Placental pericyte (primary cell): ENCODE results near the gene OR5B2. TPM values are rescaled to one million over a fixed set of nuclear protein-coding genes. Genes with fewer than 3 reads are reported as not detected.

Source experiments
- total RNA-seq: library from RNA; depleted of rRNA; stranded (reverse); fragments of >200 nt; gene quantifications from 2 replicates; pipeline ENCODE4 v1.2.3, GENCODE V29; 2012

The OR5B2 gene
- total RNA-seq: not detected in 2 replicates

GRCh38 chr11:58428021-58428420 is at the start of gene OR5B2:
OR5B2 (minus strand) TSS chr11:58428121; CDS start chr11:58423261, 4,860 bp downstream.

DNA sequence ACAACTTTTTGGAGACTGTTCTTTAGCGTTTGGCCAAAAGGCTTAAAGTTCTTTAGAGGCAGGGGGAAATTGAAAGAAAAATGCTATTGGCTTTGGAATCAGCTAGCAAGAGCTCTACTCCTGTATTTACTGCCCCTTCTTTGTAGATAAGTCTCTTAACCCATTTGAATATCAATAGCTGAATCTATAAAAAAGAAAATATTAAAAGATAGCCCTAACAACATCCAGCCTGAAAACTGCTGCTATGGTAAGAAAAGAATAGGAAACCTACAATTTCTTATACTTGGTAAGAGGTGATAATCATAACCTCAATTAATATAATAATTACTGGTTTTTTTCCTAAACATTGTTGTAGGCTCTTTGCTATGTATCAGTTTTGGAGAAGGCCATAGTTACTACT is 14.2 kb upstream of the OR5B2 start, which contains the start of gene OR5B12:
Gene OR5B12 (minus strand): TSS at position 101 of the 400 bp plus-strand sequence. CDS start 2,085 bp downstream, outside the sequence.

GRCh38 chr11:58406774-58407173 is 21.1 kb downstream of the OR5B2 start, which contains the start of gene OR5B3:
OR5B3 (minus strand) TSS chr11:58406874; CDS start chr11:58403409, 3,465 bp downstream.

Other genes with a start within 250 kb of the OR5B2 start
- gene OR9Q2, start 239.1 kb downstream of the OR5B2 start, total RNA-seq: not detected in 2 replicates
- gene OR1S2, start 224.0 kb downstream of the OR5B2 start, total RNA-seq: not detected in 2 replicates
- not detected in 2 replicates for gene OR1S1, start 215.4 kb downstream of the OR5B2 start, total RNA-seq
- not detected in 2 replicates for gene OR10Q1, start 199.2 kb downstream of the OR5B2 start, total RNA-seq
- gene OR10W1, start 159.9 kb downstream of the OR5B2 start, total RNA-seq: not detected in 2 replicates
- not detected in 2 replicates for gene OR5B17, start 69.1 kb downstream of the OR5B2 start, total RNA-seq
- not detected in 2 replicates for gene OR5B3, start 21.2 kb downstream of the OR5B2 start, total RNA-seq
- gene OR5B12, start 14.1 kb upstream of the OR5B2 start, total RNA-seq: not detected in 2 replicates
- gene OR5B21, start 80.0 kb upstream of the OR5B2 start, total RNA-seq: 2.0 TPM in 1 of 2 replicates, not detected in the other
- gene LPXN, start 147.7 kb upstream of the OR5B2 start, total RNA-seq: 30.6 and 137 TPM in 2 replicates
- gene ZFP91, start 150.9 kb upstream of the OR5B2 start, total RNA-seq: 80.8 and 91.1 TPM in 2 replicates
- gene CNTF, start 194.5 kb upstream of the OR5B2 start, total RNA-seq: 2.4 and 4.9 TPM in 2 replicates